Neural progenitor cell (in vitro differentiated cells): Measurements from ENCODE around the gene CDR2L. TPM values are rescaled to one million over a fixed set of nuclear protein-coding genes. Genes with fewer than 3 reads are reported as not detected.

ENCODE experiments used
- DNase-seq: peaks from one replicate; pipeline ENCODE4 v3.0.0-alpha.2; 2016; ENCODE audit warnings: low spot score
- H2AFZ ChIP-seq: fragments of 200-600 bp; sonication (generic); replicated peaks from 2 replicates; pipeline ENCODE4 v1.6.1; 2016; ENCODE audit warnings: antibody characterized with exemption
- H3F3A ChIP-seq: fragments of 200-600 bp; sonication (generic); 2 replicates; pipeline ENCODE4 v1.6.1; 2016; ENCODE audit warnings: antibody characterized with exemption, low read depth
- H3K27ac ChIP-seq: fragments of 200-600 bp; sonication (generic); 2 replicates; pipeline ENCODE4 v1.5.1; 2016; ENCODE audit warnings: mild to moderate bottlenecking
- H3K27me3 ChIP-seq: fragments of 200-600 bp; sonication (generic); 2 replicates; pipeline ENCODE4 v1.6.1; 2016; ENCODE audit warnings: mild to moderate bottlenecking, moderate library complexity
- H3K36me3 ChIP-seq: fragments of 200-600 bp; sonication (generic); 2 replicates; pipeline ENCODE4 v1.5.1; 2016
- H3K4me1 ChIP-seq: fragments of 200-600 bp; sonication (generic); 2 replicates; pipeline ENCODE4 v1.6.1; 2016; ENCODE audit warnings: mixed run types
- H3K4me2 ChIP-seq: fragments of 200-600 bp; sonication (generic); 2 replicates; pipeline ENCODE4 v1.6.1; 2016
- H3K4me3 ChIP-seq: fragments of 200-600 bp; sonication (generic); 2 replicates; pipeline ENCODE4 v1.5.1; 2016
- H3K79me2 ChIP-seq: fragments of 200-600 bp; sonication (generic); 2 replicates; pipeline ENCODE4 v1.6.1; 2016; ENCODE audit warnings: low read depth
- H3K9ac ChIP-seq: fragments of 200-600 bp; sonication (generic); 2 replicates; pipeline ENCODE4 v1.6.1; 2016
- H3K9me3 ChIP-seq: fragments of 200-600 bp; sonication (generic); 2 replicates; pipeline ENCODE4 v1.5.1; 2016; ENCODE audit warnings: low read depth
- H4K20me1 ChIP-seq: fragments of 200-600 bp; sonication (generic); 2 replicates; pipeline ENCODE4 v1.6.1; 2016; ENCODE audit warnings: low read depth
- H3K27ac Mint-ChIP-seq: 3 replicates; pipeline ENCODE4 v1.8.0; 2021; ENCODE audit warnings: mixed read lengths
- H3K27me3 Mint-ChIP-seq: 2 replicates; pipeline ENCODE4 v1.8.0; 2022; ENCODE audit warnings: low read depth, mild to moderate bottlenecking, inconsistent platforms, moderate library complexity, mixed read lengths; ENCODE audit not compliant: insufficient read depth
- H3K36me3 Mint-ChIP-seq: 3 replicates; pipeline ENCODE4 v1.8.0; 2021; ENCODE audit warnings: mixed read lengths
- H3K4me1 Mint-ChIP-seq: 3 replicates; pipeline ENCODE4 v1.8.0; 2021; ENCODE audit warnings: mixed read lengths
- H3K4me3 Mint-ChIP-seq: 3 replicates; pipeline ENCODE4 v1.8.0; 2021; ENCODE audit warnings: mild to moderate bottlenecking, moderate library complexity, mixed read lengths
- H3K9me3 Mint-ChIP-seq: 3 replicates; pipeline ENCODE4 v1.8.0; 2020; ENCODE audit warnings: mixed read lengths
- EZH2 ChIP-seq: fragments of 200-600 bp; sonication (generic); IDR thresholded peaks from 2 replicates; pipeline ENCODE4 v1.6.1; 2017; ENCODE audit warnings: antibody characterized with exemption, mild to moderate bottlenecking, moderate library complexity
- EZH2phosphoT487 ChIP-seq: fragments of 200-600 bp; sonication (generic); IDR thresholded peaks from 2 replicates; pipeline ENCODE4 v1.6.1; 2017; ENCODE audit warnings: antibody characterized with exemption
- total RNA-seq: library from RNA; depleted of rRNA; stranded (reverse); fragments of >200 nt; gene quantifications from 2 replicates; pipeline ENCODE4 v1.2.3, GENCODE V29; 2015; ENCODE audit warnings: low replicate concordance
- TF ChIP-seq, protein P1 (sequence below): fragments of 200-600 bp; sonication (generic); IDR thresholded peaks from 2 replicates; pipeline ENCODE4 v1.5.1; 2017; ENCODE audit warnings: antibody characterized with exemption, mild to moderate bottlenecking

CDR2L gene
- total RNA-seq, 1 donor from 2014 or later = 4.0 TPM

DNA sequence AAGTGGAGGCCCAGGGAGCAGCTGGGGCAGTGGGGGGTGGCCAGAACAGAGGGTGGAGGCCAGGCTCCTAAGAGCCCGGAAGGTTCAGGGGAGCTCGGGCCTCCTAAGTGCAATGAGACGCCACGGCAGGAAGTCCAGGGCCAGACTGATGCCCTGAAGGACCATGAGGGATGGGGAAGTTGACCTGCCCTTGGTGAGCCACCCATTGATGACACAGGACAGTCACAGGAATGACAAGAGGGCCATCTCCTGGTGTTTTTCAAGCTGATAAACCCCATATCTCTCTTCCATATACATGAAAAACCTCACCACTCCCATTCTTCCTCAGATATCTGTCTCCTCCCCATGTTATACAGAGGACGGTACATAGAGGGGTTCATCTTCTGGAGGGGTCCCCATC, 19.2 kb downstream of the CDR2L start:
- Histone ChIP-seq H3K9me3 (no peaks in the 10 kb centered on the region), H3K27me3 (no peaks in the 10 kb centered on the region), H3K9ac (no peak overlapping the region), H3K4me3 (no peak overlapping the region), H3F3A (peaks cover 4% of the 10 kb centered on the region), H4K20me1 (no peaks in the 10 kb centered on the region), H3K4me1 (peaks cover 3% of the 10 kb centered on the region), H3K27ac (no peak overlapping the region), H3K79me2 (no peaks in the 10 kb centered on the region), H2AFZ (no peak overlapping the region), H3K4me2 (no peak overlapping the region), H3K36me3 (no peaks in the 10 kb centered on the region)
- Mint-ChIP-seq H3K9me3 (no peaks in the 10 kb centered on the region), H3K4me3 (no peak overlapping the region), H3K27me3 (peaks cover 2% of the 10 kb centered on the region), H3K27ac (no peak overlapping the region), H3K4me1 (peaks cover 10% of the 10 kb centered on the region), H3K36me3 (peaks cover 13% of the 10 kb centered on the region)
- no peak for DNase-seq
- TF ChIP-seq EZH2phosphoT487 (no peak), EZH2 (no peak)
- TF ChIP-seq, protein P1, sequence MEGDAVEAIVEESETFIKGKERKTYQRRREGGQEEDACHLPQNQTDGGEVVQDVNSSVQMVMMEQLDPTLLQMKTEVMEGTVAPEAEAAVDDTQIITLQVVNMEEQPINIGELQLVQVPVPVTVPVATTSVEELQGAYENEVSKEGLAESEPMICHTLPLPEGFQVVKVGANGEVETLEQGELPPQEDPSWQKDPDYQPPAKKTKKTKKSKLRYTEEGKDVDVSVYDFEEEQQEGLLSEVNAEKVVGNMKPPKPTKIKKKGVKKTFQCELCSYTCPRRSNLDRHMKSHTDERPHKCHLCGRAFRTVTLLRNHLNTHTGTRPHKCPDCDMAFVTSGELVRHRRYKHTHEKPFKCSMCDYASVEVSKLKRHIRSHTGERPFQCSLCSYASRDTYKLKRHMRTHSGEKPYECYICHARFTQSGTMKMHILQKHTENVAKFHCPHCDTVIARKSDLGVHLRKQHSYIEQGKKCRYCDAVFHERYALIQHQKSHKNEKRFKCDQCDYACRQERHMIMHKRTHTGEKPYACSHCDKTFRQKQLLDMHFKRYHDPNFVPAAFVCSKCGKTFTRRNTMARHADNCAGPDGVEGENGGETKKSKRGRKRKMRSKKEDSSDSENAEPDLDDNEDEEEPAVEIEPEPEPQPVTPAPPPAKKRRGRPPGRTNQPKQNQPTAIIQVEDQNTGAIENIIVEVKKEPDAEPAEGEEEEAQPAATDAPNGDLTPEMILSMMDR = no peak

GRCh38 chr17:75008373-75008772, 20.9 kb downstream of the CDR2L start:
- Histone ChIP-seq H3K9ac (no peak overlapping the region), H3K4me3 (no peak overlapping the region), H3K9me3 (no peaks in the 10 kb centered on the region), H3K79me2 (peaks cover 5% of the 10 kb centered on the region), H3K36me3 (no peaks in the 10 kb centered on the region), H3K4me1 (peaks cover 9% of the 10 kb centered on the region), H3K27me3 (no peaks in the 10 kb centered on the region), H4K20me1 (no peaks in the 10 kb centered on the region), H3F3A (peaks cover 15% of the 10 kb centered on the region), H3K4me2 (no peak overlapping the region), H2AFZ (no peak overlapping the region), H3K27ac (no peak overlapping the region)
- no peak for DNase-seq
- Mint-ChIP-seq H3K9me3 (no peaks in the 10 kb centered on the region), H3K4me3 (no peak overlapping the region), H3K4me1 (peaks cover 19% of the 10 kb centered on the region), H3K36me3 (peaks cover 9% of the 10 kb centered on the region), H3K27ac (no peak overlapping the region), H3K27me3 (peaks cover 2% of the 10 kb centered on the region)
- TF ChIP-seq, protein P1 = no peak
- TF ChIP-seq EZH2phosphoT487 = no peak

DNA sequence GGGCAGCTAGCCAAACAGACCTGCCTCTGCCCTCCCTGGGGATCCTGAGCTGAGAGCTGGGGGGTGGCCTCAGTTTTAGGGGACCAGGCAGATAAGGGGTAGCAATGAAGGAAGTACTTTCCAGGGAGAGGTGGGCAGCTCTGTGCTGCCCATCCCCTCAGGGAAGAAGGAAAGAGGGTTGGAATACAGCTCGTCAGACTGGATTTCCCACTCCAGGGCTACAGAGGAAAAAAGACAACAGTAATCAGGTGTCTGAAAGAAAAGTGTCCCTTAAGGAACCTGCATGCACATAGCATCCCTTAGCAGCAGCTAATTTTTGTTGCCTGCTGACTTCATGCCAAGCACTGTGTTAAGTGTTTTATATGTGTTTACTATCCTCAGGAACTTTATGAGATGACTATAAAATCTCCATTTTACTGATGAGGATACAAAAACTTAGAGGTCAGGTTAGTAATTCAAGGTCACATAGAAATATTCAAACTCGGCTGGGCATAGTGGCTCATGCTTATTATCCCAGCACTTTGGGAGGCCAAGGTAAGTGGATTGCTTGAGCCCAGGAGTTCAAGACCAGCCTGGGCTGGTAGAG, 21.8 kb downstream of the CDR2L start:
- no peak overlapping the region for H3K4me3 Mint-ChIP-seq
- no peaks in the 10 kb centered on the region for H3K27me3 ChIP-seq
- H3K9ac ChIP-seq = peak overlapping the region; percentile 5
- no peaks in the 10 kb centered on the region for H3K9me3 Mint-ChIP-seq
- H2AFZ ChIP-seq = no peak overlapping the region
- peaks cover 21% of the 10 kb centered on the region for H3F3A ChIP-seq
- peaks cover 13% of the 10 kb centered on the region for H3K79me2 ChIP-seq
- TF ChIP-seq EZH2phosphoT487 (no peak), EZH2 (no peak)
- TF ChIP-seq, protein P1 = no peak
- no peaks in the 10 kb centered on the region for H3K9me3 ChIP-seq
- H3K4me3 ChIP-seq = no peak overlapping the region
- no peaks in the 10 kb centered on the region for H4K20me1 ChIP-seq
- H3K4me1 Mint-ChIP-seq = peaks cover 25% of the 10 kb centered on the region
- DNase-seq = no peak
- H3K36me3 Mint-ChIP-seq = peaks cover 11% of the 10 kb centered on the region
- H3K4me1 ChIP-seq = peaks cover 14% of the 10 kb centered on the region
- H3K27me3 Mint-ChIP-seq = peaks cover 2% of the 10 kb centered on the region
- no peak overlapping the region for H3K4me2 ChIP-seq
- no peak overlapping the region for H3K27ac ChIP-seq
- H3K27ac Mint-ChIP-seq = no peak overlapping the region
- no peaks in the 10 kb centered on the region for H3K36me3 ChIP-seq
